Bone marrow (tissue), 2 donors: ENCODE measurements around the gene TBX20.
"Not testable (repeated sequence)": the region's sequence is repeated elsewhere in the genome, so short reads cannot be mapped to it uniquely, and the experiment has no call there.

ENCODE experiments used
- DNase-seq, 2 donors: peaks; one replicate each; lab custom pipeline; 2025; lab: John Stamatoyannopoulos, UW

The TBX20 gene

DNA sequence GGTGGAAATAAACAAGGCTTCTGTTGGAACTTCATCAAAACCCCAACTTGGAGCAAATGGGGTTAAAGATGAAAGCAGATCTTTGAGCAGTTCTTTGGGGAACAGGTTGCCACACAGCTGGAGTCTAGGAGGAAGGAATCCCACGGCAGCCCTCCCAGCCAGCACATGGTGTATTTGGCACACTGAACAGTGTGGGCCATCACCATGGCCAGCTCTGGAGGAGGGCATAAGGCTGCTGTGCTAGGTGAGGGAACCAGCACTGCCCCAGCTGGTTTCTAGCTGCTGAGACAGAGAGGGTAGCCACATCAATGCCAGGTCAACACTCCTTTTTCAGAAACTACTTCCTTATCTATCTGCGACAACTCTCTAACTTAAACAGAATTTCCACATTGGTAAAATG lies 33.7 kb downstream of the TBX20 start:
- DNase-seq, result not testable (repeated sequence)

DNA sequence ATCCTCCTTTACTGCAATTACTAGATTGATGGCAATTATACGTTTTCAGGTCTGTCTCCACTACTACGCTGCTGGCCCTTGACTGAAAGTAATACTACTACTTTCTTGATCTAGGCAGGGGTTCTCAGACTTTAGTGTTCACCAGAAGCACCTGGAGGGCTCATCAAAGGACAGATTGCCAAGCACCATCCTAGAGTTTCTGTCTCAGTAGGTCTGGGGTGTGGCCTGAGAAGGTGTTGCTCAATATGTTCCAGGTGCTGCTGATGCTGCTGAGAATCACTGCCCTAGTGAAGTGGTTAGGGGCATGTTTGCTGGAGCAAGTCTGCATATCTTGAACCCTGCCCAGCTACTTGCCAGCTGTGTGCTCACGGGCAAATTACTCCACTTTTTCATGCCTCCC lies 37.9 kb downstream of the TBX20 start:
- not testable (repeated sequence) for DNase-seq

DNA sequence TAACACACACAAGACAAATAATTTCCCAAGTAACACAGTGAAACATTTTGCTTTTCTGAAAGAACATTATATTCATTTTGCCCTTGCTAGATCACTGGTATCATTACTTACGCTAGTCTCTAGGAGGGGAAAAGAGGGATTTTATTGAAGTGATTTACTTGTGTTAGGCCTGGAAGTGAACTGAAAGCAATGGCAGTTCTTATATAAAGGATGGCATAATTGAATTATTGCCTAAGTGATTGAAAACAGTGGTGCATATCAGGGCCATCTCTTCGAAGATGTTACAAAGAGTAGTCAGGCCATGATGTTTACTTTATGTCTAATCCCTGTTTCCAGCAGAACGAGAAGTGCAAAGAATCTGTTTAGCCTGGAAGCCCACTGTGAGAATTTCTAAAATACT lies 38.8 kb downstream of the TBX20 start:
- not testable (repeated sequence) for DNase-seq

- DNase-seq, result not testable (repeated sequence)
Measured at GRCh38 chr7:35206924-35207323, 47.0 kb downstream of the TBX20 start.

- not testable (repeated sequence) for DNase-seq
Measured at GRCh38 chr7:35204850-35205249, 49.0 kb downstream of the TBX20 start.

DNA sequence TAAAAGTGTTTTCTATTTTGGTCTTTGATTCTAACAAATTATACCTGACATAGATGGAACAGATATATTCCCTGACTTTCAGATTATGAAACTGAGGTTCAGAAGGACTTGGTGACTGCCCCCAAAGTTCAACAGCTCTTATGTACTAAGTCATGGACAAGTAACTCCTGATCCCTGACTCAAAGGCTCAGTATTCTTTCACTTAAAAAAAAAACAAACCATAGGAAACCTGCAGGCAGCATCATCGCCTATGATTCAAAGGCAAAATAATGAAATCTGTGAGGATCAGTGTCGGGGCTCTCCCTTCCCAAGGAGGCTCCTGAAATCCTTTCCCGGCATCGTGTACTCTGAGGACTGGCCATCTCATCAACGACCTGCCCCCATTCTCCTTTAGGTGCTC lies 49.9 kb downstream of the TBX20 start:
- DNase-seq, result not testable (repeated sequence)

DNA sequence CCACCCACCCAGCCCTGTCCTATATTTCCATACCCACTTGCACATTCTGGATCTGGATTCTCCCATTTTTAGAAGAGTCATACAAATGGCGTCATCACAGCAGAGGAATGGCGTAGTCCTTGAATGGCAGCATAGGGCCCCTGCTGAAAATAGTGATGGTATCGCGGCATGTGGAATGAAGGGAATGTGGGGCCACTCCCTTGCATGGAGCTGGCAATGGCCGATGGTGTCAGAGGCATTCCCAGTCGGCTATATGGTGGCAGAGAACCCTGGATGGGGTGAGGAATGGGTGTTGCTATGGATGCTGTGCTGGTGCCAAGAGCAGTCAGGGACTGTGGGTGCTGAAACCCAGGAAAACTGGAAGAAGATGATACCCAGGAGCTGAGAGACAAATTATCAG lies 51.5 kb downstream of the TBX20 start:
- DNase-seq, result not testable (repeated sequence)

GRCh38 chr7:35200170-35200569 lies 53.7 kb downstream of the TBX20 start:
- DNase-seq, result not testable (repeated sequence)

DNA sequence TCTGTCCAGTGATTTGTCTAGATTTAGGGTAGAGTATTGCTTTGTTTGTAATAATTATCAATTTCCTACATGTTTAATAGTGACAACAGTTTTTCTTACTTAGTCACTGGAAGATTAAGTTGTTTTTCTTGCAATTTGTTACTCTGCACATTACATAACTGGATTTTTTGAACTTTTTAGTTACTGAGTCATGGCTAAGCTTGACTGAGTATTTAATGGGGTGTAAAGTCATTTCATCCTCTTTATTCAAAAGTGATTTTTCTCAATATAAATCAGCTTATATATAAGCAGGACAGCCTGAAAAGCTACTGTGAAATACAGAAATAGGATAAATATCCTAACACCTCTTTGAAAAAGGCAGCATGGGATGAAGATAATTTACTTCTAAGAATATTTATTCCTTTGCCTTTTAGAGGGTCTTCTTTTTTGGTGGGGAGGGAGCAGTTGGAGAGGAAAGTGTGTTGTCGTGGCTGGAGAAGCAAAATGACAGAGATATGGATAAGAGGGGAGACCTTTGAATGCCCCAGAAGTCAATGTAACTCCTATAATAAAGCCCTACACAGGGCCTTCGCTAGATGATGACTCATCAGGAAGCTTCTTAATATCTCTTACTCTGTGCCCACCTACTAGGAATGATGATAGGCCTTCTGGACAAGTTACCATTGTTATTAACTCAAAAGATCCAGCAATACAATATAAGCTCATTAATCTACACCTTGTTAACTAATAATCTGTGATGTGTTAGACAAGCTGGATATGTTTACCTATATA lies 55.3 kb downstream of the TBX20 start:
- DNase-seq, result not testable (repeated sequence)

- DNase-seq, result not testable (repeated sequence)
Measured at GRCh38 chr7:35191571-35191970, 62.3 kb downstream of the TBX20 start.

GRCh38 chr7:35190146-35190773 lies 63.6 kb downstream of the TBX20 start:
- DNase-seq, result not testable (repeated sequence)

GRCh38 chr7:35186751-35187150 lies 67.1 kb downstream of the TBX20 start:
- DNase-seq, result not testable (repeated sequence)

GRCh38 chr7:35185908-35186731 lies 67.8 kb downstream of the TBX20 start:
- DNase-seq, result no peak

- DNase-seq, result not testable (repeated sequence)
Measured at GRCh38 chr7:35185578-35185907, 68.4 kb downstream of the TBX20 start.

DNA sequence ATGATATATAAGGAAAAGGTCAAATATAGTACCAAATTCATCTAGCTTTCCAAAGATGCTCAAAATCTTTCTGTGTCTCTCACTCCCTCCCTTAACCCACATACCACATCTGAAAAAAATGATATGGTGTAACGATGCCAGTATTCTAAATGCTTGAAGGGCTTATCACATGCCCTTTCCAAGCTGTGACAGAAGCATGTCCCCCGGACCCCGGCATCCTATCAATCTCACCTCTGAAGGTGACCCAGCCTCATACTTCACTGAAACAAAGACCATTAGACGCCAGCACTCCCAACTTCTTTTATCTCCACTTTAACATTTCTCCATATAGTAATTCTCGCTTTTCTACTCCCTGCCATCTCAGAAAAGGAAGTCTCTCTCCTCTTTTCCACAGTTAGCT lies 68.9 kb downstream of the TBX20 start:
- DNase-seq, result not testable (repeated sequence)

DNA sequence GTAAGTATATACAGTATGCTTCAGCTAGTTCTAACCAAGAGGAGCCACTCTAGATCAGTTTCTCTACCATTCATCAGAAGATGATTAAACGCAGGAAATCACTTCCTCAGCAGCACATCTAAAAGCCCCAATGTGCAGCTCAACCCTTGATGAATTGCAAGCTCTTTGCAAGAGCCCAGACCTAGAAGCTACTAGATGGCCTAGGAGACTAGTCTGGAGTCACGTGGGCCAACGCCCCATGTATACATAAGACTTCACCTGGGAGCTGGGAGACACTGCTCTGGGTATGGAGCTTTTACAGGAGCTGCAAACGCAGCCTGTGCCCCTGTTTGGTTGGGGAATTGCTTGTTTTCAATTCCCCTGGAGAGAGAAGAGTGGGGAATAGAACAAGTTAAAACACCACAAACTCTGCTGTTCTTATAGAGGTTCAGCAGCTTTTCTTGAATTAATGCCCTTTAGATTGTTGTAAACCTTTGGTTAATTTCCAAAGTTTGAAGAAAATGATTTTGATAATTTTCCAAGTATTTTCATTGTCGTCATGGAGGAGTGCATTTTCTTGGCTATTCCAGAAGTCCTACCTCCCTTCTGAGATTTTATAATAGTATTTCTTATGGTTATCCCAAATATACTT lies 69.9 kb downstream of the TBX20 start:
- DNase-seq, result not testable (repeated sequence)

- not testable (repeated sequence) for DNase-seq
Measured at GRCh38 chr7:35180665-35181064, 73.2 kb downstream of the TBX20 start.

DNA sequence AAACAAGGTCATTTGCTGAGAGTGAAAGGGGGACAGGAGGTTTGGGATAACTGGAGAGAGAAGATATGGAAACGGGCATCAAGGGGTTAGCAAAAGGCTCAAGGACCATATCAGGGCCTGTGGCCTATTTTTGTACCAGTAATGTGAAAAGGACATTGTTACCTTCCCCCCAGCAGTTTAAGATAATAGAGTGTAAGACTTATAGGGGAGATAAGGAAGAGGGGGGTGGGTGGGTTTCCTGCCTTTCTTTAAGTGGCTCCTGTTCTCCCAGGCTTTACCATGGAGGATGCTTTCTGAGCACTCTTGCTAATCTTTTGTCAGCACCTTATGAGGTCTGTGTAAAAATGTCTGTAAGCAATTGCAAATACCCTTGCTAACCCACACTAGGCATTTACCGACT lies 80.7 kb downstream of the TBX20 start:
- not testable (repeated sequence) for DNase-seq

DNA sequence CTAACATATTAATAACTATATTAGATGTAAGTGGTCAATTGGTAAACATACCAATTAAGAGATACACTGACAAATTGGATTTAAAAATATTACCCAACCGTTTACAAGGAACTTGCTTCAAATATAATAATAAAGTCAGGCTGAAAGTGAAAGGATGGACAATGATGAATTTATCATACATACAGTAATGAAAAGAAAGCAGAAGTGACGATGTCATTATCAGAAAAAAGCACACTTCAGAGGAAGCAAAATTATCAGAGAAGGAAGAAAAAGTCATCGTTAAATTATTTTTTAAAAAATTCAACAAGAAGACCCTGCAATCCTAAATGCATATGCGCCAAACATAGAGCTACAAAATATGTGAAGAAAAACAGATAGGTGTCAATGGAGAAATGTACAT lies 81.8 kb downstream of the TBX20 start:
- DNase-seq, result not testable (repeated sequence)

DNA sequence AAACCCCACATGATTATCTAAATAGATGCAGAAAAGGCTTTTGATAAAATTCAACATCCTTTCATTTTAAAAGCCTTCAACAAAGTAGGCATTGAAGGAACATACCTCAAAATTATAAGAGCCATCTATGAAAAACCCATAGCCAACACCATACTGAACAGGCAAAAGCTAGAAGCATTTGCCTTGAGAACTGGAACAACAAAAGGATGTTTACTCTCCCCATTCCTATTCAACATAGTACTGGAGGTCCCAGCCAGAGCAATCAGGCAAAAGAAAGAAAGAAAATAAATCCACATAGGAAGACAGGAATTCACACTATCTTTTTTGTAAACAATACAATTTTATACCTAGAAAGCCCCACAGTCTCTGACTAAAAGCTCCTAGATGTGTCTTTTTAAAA lies 86.2 kb downstream of the TBX20 start:
- DNase-seq, result not testable (repeated sequence)

DNA sequence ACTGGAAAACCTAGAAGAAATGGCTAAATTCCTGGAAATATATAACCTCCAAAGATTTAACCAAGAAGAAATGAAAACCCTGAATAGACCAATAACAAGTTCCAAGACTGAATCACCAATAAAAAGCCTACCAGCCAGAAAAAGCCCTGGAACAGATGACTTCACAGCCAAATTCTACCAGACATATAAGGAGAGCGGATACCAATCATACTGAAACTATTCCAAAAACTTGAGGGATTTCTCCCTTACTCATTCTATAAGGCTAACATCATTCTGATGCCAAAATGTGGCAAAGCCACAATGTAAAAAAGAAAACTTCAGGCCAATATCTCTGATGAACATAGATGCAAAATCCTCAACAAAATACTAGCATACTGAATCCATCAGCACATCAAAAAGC lies 86.7 kb downstream of the TBX20 start:
- DNase-seq, result not testable (repeated sequence)

DNA sequence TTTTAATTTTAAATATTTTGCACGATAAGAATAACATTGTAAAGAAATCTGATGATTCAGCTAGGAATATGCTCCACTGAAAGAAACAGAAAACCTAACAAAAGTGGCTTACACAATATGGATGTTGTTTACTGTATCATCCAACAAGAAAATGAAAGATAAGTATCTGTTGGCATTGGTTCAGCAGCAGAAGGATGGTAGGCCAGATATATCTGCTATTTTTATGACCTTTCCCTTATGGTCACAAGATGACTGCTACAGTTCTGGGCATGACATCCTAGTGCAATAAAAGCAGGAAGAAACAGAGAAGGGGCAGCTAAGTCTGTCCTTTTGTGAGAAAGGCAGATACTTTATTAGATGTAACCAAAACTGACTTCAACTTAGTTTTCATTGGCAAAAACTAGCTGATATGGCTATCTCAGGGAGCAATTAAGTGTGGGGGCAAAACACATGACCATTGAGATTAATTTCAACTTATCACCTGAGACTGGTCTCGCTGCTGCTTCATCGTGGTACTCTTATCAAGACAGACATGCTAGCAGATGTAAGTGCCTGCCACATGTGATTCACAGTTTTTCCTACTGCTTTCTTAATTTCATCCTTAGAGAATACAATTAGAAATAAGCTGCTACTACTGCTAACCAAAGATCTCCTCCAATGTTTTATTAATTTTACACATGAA lies 92.7 kb downstream of the TBX20 start:
- not testable (repeated sequence) for DNase-seq
